Spleen (tissue), 11 donors: ENCODE results near the gene SLC16A1. TPM values are rescaled to one million over a fixed set of nuclear protein-coding genes. Genes with fewer than 3 reads are reported as not detected.

Experiments
- DNase-seq: peaks from one replicate; pipeline ENCODE4 v3.0.0-alpha.2; 2020
- H3K27ac ChIP-seq, 8 donors: fragments of 200-600 bp; sonication (generic) in 7 of 8; 1 replicate in 4 of 8; 2 replicates in 4 of 8; pipeline versions ENCODE4 v1.5.0 to v1.8.0; 2016 to 2021; ENCODE audit warnings: inconsistent platforms in 4 of 8, mild to moderate bottlenecking in 4 of 8, moderate library complexity in 1 of 8
- H3K27me3 ChIP-seq, 7 donors: fragments of 200-600 bp; sonication (generic) in 6 of 7; replicated peaks in 1 of 7; 1 replicate in 4 of 7; 2 replicates in 3 of 7; pipeline versions ENCODE4 v1.5.0 to v1.8.0; 2016 to 2021; ENCODE audit warnings: inconsistent platforms in 3 of 7, mild to moderate bottlenecking in 1 of 7
- H3K36me3 ChIP-seq, 6 donors: fragments of 200-600 bp; sonication (generic) in 5 of 6; 1 replicate in 4 of 6; 2 replicates in 2 of 6; pipeline versions ENCODE4 v1.5.0 to v1.8.0; 2016 to 2021; ENCODE audit warnings: inconsistent platforms in 2 of 6
- H3K4me1 ChIP-seq, 6 donors: fragments of 200-600 bp; sonication (generic) in 5 of 6; 1 replicate in 3 of 6; 2 replicates in 3 of 6; pipeline versions ENCODE4 v1.5.0 to v1.8.0; 2016 to 2021; ENCODE audit warnings: inconsistent platforms in 3 of 6
- H3K4me3 ChIP-seq, 8 donors: fragments of 200-600 bp; sonication (generic) in 7 of 8; 1 replicate in 4 of 8; 2 replicates in 4 of 8; pipeline versions ENCODE4 v1.5.0 to v1.8.0; 2016 to 2021; ENCODE audit warnings: inconsistent platforms in 4 of 8, mild to moderate bottlenecking in 4 of 8, moderate library complexity in 2 of 8
- H3K9me3 ChIP-seq, 8 donors: fragments of 200-600 bp; sonication (generic) in 7 of 8; 1 replicate in 4 of 8; 2 replicates in 4 of 8; pipeline versions ENCODE4 v1.5.0 to v1.8.0; 2016 to 2021; ENCODE audit warnings: inconsistent platforms in 4 of 8
- POLR2A ChIP-seq, 3 donors: fragments of 450-650 bp; IDR thresholded peaks; one replicate each; pipeline ENCODE4 v1.5.1; 2017; ENCODE audit warnings: antibody characterized with exemption in 3 of 3, mild to moderate bottlenecking in 1 of 3
- POLR2AphosphoS5 ChIP-seq, 3 donors: sonication (generic); formaldehyde crosslinking; IDR thresholded peaks; one replicate each; pipeline ENCODE4 v1.5.1; 2017; ENCODE audit warnings: antibody characterized with exemption in 3 of 3
- WGBS, 5 donors: extraction: QIAGEN DNeasy Blood & Tissue Kit in 3 of 5; methylation state at CpG; one replicate each; pipeline versions ENCODE4 v1.1.5 to v1.1.7; 2013 to 2018; 5-methylcytosine and 5-hydroxymethylcytosine counted together
- intact Hi-C: fragments of 100-400 bp; cut with DNase I; formaldehyde crosslinking; loops from one replicate; pipeline ENCODE4 v1.15.0; 2023; ENCODE audit warnings: low total_unique reads
- polyA plus RNA-seq, 3 donors: library from polyadenylated mRNA; stranded (reverse); fragments of 200-250 nt; gene quantifications; one replicate each; pipeline ENCODE4 v1.2.1, GENCODE V29; 2013
- total RNA-seq, 7 donors: library from RNA; depleted of rRNA in 3 of 7; stranded (reverse); fragments of >200 nt in 3 of 7; fragmentation: NEBNext Ultra II Directional in 4 of 7; extraction: Animal tissue kit (Norgen Biotek cat#: 25700) in 4 of 7; gene quantifications; one replicate each; pipeline versions ENCODE4 v1.1.0 to v1.2.1, GENCODE V29; 2016 to 2021
- TF ChIP-seq, protein P1 (sequence below), 11 experiments: fragments of 200-600 bp in 7 of 11; fragments of 450-650 bp in 4 of 11; sonication (generic) in 4 of 11; IDR thresholded peaks in 8 of 11; conservative IDR thresholded peaks in 3 of 11; 1 replicate in 7 of 11; 2 replicates in 4 of 11; pipeline versions ENCODE4 v1.4.0 to v1.8.0; 2016 to 2021; ENCODE audit warnings: antibody characterized with exemption in 11 of 11, inconsistent platforms in 4 of 11, mild to moderate bottlenecking in 1 of 11
- donor health status: healthy with polysubstance abuse.
- donor health status: DM: no; HTN: no; CAD: no; lungs with moderate emphysema.
- donor health status: DM: no; HTN: no; CAD: no.
- donor health status: Bipolar disorder and iron deficiency.
- donor health status: healthy.
- donor health status: DM: no; HTN: no; CAD: no.
- donor health status: DM: yes; HTN: yes; CAD: no.

The SLC16A1 gene
- total and polyA plus RNA-seq, 10 donors = 2.9 to 24.6 (median 18.2) TPM

GRCh38 chr1:112905395-112906149 lies 50.4 kb downstream of the SLC16A1 start:
- Histone ChIP-seq H3K4me3 (no peak overlapping the region), H3K9me3 (no peaks in the 10 kb centered on the region), H3K36me3 (no peaks in the 10 kb centered on the region), H3K27ac (peak overlapping the region in 6 of 8 donors; percentile 14 to 63 (median 38)), H3K27me3 (no peaks in the 10 kb centered on the region), H3K4me1 (peaks cover 0 to 12% (median 6%) of the 10 kb centered on the region in 6 donors)
- 66 to 70% (median 69%) methylated on average over 8 of the region's 8 CpGs for WGBS, 5 donors
- intact Hi-C loops = no loop called here
- DNase-seq = no peak
- TF ChIP-seq, protein P1, sequence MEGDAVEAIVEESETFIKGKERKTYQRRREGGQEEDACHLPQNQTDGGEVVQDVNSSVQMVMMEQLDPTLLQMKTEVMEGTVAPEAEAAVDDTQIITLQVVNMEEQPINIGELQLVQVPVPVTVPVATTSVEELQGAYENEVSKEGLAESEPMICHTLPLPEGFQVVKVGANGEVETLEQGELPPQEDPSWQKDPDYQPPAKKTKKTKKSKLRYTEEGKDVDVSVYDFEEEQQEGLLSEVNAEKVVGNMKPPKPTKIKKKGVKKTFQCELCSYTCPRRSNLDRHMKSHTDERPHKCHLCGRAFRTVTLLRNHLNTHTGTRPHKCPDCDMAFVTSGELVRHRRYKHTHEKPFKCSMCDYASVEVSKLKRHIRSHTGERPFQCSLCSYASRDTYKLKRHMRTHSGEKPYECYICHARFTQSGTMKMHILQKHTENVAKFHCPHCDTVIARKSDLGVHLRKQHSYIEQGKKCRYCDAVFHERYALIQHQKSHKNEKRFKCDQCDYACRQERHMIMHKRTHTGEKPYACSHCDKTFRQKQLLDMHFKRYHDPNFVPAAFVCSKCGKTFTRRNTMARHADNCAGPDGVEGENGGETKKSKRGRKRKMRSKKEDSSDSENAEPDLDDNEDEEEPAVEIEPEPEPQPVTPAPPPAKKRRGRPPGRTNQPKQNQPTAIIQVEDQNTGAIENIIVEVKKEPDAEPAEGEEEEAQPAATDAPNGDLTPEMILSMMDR (IDR thresholded peaks at IDR 0.05 in 8 of 11, conservative IDR thresholded peaks at IDR 0.05 in 3 of 11) = no peak
- TF ChIP-seq POLR2AphosphoS5 (IDR thresholded peaks at IDR 0.05) = no peak

DNA sequence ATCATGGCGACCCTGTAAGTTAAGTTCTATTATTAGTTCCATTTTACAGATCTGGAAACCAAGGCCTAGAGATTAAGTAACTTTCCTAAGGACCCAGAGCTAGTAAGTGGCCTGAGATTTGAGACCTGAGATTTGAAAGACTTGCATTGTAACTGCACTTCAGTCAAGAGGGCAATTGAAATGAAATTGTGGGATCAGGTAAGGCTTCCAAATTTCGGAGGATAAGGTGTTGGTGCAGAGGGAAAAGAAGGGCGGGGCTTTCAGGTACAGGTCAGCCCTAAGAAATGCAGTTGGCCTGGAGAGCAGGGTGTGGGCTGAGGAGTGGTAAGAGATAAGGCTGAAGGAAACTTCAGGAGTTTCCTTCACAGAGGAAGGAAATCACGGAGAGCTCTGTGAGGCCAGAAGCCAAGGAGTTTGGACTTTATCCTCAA lies 51.1 kb downstream of the SLC16A1 start:
- H3K4me1 ChIP-seq = peaks cover 0 to 12% (median 6%) of the 10 kb centered on the region in 6 donors
- H3K9me3 ChIP-seq = no peaks in the 10 kb centered on the region
- DNase-seq = no peak
- 82 to 87% (median 83%) methylated on average over 4 of the region's 4 CpGs for WGBS, 5 donors
- intact Hi-C loops = no loop called here
- TF ChIP-seq, protein P1 (IDR thresholded peaks at IDR 0.05 in 8 of 11, conservative IDR thresholded peaks at IDR 0.05 in 3 of 11) = no peak
- no peak for TF ChIP-seq POLR2AphosphoS5 (IDR thresholded peaks at IDR 0.05)
- TF ChIP-seq POLR2A (IDR thresholded peaks at IDR 0.05) = no peak
- H3K27me3 ChIP-seq = no peaks in the 10 kb centered on the region
- H3K36me3 ChIP-seq = no peaks in the 10 kb centered on the region
- no peak overlapping the region for H3K27ac ChIP-seq
- H3K4me3 ChIP-seq = no peak overlapping the region

- WGBS, 5 donors = 58 to 80% (median 60%) methylated on average over 5 of the region's 5 CpGs
- intact Hi-C loops = no loop called here
- Histone ChIP-seq H3K27me3 (no peaks in the 10 kb centered on the region), H3K4me1 (peaks cover 0 to 12% (median 6%) of the 10 kb centered on the region in 6 donors), H3K36me3 (no peaks in the 10 kb centered on the region), H3K9me3 (no peaks in the 10 kb centered on the region), H3K27ac (no peak overlapping the region), H3K4me3 (no peak overlapping the region)
- DNase-seq = no peak
- TF ChIP-seq POLR2AphosphoS5 (IDR thresholded peaks at IDR 0.05) (no peak), POLR2A (IDR thresholded peaks at IDR 0.05) (no peak)
- TF ChIP-seq, protein P1 (IDR thresholded peaks at IDR 0.05 in 8 of 11, conservative IDR thresholded peaks at IDR 0.05 in 3 of 11) = no peak
Measured at GRCh38 chr1:112904071-112904830, 51.7 kb downstream of the SLC16A1 start.

DNA sequence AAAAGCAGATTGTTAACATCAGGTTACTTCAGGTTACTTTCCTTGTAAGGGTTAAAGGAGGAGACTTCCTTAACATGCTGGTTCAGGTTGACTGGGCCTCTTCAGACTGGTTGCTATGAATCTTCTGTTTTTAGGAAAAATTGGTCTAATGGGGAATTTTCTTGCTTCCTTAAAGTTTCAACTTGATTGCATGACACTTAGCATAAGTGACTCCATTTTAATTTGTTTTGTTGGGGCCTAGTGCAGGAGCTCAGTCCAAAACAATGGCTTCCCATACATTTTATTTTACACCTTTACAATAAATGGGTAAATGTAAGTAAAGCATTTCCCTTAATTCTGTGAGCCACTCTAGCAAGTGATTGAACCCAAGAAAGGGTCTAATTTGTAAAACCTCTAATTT lies 53.8 kb downstream of the SLC16A1 start:
- no peak for DNase-seq
- intact Hi-C loops = no loop called here
- Histone ChIP-seq H3K4me3 (no peak overlapping the region), H3K9me3 (no peaks in the 10 kb centered on the region), H3K27ac (no peak overlapping the region), H3K27me3 (no peaks in the 10 kb centered on the region), H3K36me3 (no peaks in the 10 kb centered on the region), H3K4me1 (peaks cover 0 to 12% (median 6%) of the 10 kb centered on the region in 6 donors)
- TF ChIP-seq, protein P1 (IDR thresholded peaks at IDR 0.05 in 8 of 11, conservative IDR thresholded peaks at IDR 0.05 in 3 of 11) = no peak
- TF ChIP-seq POLR2AphosphoS5 (IDR thresholded peaks at IDR 0.05) (no peak), POLR2A (IDR thresholded peaks at IDR 0.05) (no peak)
